Uterus (tissue), 2 donors: ENCODE results near the gene MAFB.

Experiments
- POLR2A ChIP-seq, 2 donors: fragments of 450-650 bp; IDR thresholded peaks; one replicate each; pipeline ENCODE4 v1.6.1; 2016; ENCODE audit warnings: antibody characterized with exemption in 2 of 2, mild to moderate bottlenecking in 1 of 2, moderate library complexity in 1 of 2
- TF ChIP-seq, protein P1 (sequence below), 4 experiments: fragments of 200-600 bp in 2 of 4; fragments of 450-650 bp in 2 of 4; sonication (generic) in 2 of 4; IDR thresholded peaks; one replicate each; pipeline ENCODE4 v1.5.1; 2016 to 2019; ENCODE audit warnings: antibody characterized with exemption in 4 of 4, mild to moderate bottlenecking in 2 of 4, moderate library complexity in 1 of 4

- TF ChIP-seq POLR2A (IDR thresholded peaks at IDR 0.05) = no peak
- TF ChIP-seq, protein P1, sequence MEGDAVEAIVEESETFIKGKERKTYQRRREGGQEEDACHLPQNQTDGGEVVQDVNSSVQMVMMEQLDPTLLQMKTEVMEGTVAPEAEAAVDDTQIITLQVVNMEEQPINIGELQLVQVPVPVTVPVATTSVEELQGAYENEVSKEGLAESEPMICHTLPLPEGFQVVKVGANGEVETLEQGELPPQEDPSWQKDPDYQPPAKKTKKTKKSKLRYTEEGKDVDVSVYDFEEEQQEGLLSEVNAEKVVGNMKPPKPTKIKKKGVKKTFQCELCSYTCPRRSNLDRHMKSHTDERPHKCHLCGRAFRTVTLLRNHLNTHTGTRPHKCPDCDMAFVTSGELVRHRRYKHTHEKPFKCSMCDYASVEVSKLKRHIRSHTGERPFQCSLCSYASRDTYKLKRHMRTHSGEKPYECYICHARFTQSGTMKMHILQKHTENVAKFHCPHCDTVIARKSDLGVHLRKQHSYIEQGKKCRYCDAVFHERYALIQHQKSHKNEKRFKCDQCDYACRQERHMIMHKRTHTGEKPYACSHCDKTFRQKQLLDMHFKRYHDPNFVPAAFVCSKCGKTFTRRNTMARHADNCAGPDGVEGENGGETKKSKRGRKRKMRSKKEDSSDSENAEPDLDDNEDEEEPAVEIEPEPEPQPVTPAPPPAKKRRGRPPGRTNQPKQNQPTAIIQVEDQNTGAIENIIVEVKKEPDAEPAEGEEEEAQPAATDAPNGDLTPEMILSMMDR (IDR thresholded peaks at IDR 0.05) = no peak
Measured at GRCh38 chr20:40695214-40695613, 6.2 kb upstream of the MAFB start.
